Measurements from ENCODE around the gene TBXAS1.

TBXAS1 gene

DNA sequence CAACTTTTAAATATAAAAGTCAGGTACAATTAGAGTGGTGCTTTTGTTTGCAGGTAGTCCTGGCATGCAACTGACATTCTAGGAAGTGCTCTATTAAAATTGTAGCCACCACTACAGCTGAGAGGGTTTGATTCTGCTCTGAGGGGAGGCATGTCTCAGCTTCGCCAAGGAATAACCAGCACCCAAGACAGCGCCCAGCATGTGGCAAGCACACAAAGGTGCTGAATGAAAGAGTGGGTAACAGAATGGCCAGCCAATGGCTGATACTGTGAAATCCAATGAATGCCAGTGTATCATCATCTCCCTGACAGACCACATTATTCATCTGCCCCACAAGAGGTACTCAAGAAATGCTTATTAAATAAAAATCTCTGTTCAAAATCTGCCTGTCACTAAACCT is 226.8 kb downstream of the TBXAS1 start:
- DNase-seq, result no peak

GRCh38 chr7:140056431-140057142 is 227.5 kb downstream of the TBXAS1 start:
- no peak for DNase-seq

DNA sequence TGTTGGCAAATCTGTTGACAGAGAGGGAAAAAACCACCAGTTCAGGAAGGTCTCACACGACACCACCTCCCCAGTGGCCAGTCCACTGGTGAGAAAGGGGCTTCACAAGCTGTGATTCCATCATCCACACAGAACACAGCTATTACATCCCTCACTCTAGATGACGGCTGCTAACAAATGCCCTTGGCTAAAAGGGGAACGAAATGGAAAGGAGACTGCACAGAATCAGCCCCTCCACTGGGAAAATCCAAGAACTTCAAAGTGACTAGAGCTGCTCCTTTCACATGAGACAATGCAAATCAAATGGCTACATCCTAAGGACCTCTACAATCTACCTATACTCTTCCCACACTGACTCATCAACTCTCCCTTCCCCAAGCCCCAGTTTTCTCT is 228.1 kb downstream of the TBXAS1 start:
- DNase-seq, result no peak

DNA sequence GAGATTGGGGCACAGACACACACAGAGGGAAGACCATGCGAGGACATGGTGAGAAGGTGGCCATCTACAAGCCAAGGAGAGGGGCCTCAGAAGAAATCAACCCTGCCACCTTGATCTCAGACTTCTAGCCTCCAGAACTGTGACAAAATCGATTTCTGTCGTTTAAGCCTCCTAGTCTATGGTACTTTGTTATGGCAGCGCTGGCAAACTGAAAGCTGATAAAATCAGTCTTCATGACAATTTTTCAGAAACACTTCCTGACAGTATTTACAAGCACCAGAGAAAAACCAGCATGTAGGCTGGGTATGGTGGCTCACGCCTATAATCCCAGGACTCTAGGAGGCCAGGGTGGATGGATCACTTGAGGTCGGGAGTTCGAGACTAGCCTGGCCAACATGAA is 229.5 kb downstream of the TBXAS1 start:
- no peak for DNase-seq

- DNase-seq, result peak; percentile 11
These were observed 230.5 kb downstream of the TBXAS1 start for GRCh38 chr7:140059273-140060242.

GRCh38 chr7:140060243-140060630 is 231.2 kb downstream of the TBXAS1 start:
- no peak for DNase-seq

DNA sequence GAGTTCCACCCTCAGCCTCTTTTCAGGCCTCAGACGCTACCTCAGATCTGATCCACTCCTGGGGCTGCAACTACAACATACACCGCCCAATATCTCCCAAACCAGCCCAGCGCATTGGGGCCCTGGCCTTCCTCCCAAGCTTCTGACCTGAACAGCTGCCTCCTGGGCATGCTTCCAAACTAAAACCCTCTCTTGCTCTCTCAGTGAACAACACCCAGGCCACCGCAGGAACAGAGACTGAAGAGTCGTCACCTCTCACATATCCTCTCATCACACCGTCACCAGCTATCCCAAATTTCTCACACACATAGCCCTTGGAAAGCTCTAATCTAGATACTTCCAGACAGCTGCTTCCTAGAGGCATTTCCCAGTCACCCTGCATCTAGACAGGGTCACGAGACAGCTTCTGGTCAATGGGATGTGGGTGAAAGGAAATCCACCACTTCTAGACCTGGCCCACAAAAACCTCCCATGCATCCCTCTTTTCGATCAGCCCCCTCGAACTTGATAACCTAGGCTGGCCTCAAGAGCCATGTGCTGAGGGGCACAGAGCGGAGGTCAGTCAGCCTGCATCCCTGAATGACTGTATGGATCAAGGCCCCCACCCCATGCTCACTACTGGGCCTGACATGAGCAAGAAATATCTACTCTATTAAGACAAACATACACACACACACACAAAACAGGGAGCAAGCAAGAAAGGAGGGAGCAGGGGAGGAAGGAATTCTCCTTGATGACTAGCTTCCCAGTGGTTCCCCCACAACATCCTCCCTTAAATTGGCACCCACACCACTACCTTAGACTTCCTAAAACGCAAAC is 231.9 kb downstream of the TBXAS1 start:
- peak; percentile 64 for DNase-seq

- DNase-seq, result no peak
These were observed 232.5 kb downstream of the TBXAS1 start for GRCh38 chr7:140061607-140061930.

DNA sequence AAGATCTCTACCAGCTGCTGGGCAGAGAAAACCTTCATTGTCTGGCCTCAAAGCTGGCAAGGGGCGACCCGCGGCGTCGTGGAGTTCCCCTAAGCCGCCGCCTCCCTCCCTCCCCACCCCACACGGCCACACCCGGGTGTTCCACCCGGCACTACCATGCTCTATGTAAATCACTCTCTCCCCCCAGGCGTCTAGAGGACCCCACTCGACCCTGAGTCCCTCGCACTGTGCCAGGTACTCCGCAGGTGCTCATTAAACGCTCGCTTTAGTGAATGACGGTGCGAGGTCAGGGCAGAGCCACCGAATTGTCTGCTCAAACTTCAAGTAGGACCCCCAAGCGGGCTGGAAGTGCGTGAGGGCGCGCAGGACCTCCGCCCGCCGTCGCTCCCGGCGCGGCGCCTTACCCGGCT is 233.1 kb downstream of the TBXAS1 start:
- DNase-seq, result no peak

DNA sequence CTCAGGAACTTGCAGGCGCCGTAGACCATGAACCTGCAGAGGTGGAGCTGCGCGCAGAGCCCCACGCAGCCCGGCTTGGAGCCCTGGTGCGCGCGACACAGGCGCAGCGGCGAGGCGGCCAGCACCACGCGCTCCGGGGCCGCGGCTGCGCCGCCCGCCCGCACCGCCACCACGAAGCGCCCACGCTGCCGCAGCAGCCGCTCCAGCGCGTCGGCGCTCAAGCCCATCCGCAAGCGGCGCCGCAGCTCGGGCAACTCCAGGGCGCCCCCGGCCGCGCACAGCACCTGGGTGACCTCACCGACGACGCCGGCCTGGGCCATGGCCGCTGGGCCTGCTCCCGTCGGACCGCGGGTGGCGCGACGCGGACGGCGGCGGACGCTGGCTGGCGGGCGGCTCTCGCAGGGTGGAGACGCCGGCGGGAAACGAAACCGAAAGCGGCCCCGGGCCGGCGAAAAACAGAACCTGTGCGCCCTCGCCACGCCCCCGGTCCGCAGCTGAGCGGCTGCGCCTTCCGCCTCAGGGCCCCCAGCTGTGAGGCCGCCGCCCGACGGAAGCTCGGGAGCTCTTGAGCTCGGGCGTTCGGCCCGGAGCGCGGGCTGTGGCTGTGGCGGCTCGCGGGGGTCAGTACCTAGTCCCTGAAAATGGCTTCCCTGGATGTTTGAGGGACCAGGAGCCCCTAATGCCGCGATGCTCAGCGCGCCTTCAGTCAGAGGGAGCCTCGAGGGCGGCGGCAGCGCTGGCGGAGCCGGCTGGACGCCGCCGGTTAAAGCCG is 233.7 kb downstream of the TBXAS1 start, which contains the start of gene PARP12:
PARP12 (minus strand) TSS at position 424 of the 772 bp plus-strand sequence; CDS start at position 320, 104 bp downstream.
- DNase-seq, result peak; percentile 47

DNA sequence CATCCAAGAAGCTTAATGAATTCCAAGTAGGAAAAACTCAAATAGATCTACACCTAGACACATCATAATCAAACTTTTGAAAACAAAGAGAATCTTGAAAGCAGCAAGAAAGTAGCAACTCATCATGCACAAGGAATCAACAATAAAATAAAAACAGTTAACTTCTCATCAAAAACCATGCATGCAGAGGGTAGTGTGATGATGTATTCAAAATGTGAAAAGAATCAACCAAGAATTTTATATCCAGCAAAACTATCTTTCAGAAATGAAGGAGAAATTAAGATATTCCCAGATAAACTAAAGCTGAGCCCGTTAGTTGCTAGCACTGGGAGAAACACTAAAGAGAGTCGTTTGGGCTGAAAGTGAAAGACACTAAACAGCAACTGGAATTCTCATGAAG is 238.0 kb downstream of the TBXAS1 start:
- no peak for DNase-seq

- DNase-seq, result no peak
These were observed 239.0 kb downstream of the TBXAS1 start for GRCh38 chr7:140068033-140068432.

DNA sequence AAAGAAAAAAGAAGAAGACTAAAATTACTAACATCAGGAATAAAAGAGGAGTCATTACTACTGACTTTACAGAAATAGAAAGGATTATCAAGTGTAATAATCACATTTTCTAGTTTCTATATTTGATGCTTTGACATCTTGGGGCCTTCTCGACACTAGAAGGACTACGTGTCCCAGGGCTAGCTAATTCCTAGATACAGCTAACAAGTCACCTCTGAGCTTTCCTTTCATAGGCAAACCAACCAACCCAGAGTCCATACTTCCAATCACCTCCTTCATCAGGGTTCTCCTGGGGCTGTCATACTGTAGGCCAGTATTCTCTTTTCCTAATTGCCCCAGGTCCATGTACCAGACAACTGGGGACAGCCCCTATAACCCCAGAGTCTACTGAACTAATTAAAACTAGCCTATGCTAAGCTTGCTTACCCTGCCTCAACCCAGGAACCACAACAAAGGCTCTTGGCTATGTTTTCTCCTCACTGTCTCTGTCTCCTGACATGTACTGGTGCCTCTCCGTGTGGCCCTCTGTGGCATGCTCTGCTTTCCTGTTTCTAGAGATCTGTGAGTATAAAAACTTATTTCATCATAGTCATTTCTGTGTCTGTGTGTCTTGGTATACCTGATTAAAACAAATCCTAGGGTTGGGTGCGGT is 240.4 kb downstream of the TBXAS1 start:
- no peak for DNase-seq

Data from NCI-H1105 treated with DMSO at 0.1 percent for 48 hours (cell line).